Measurements from ENCODE around the gene GLYATL1.

GRCh38 chr11:58945663-58946062 lies 6.4 kb downstream of the GLYATL1 start:
- TF ChIP-seq RFX5 (IDR thresholded peaks at IDR 0.05; ENCODE audit: low read depth, low read length) (no peak), ATF7 (IDR thresholded peaks at IDR 0.05; ENCODE audit: low read depth) (no peak), YBX1 (IDR thresholded peaks at IDR 0.05) (no peak), SRF (IDR thresholded peaks at IDR 0.05; ENCODE audit: low read depth in 2 of 2, low read length in 2 of 2) (no peak), MAX (IDR thresholded peaks at IDR 0.05; ENCODE audit: low read depth, low read length) (no peak), CBX5 (IDR thresholded peaks at IDR 0.05; ENCODE audit: low read depth) (no peak), KDM1A (IDR thresholded peaks at IDR 0.05; ENCODE audit: borderline replicate concordance) (no peak)
